M059J (cell line): ENCODE results near the gene TMC1. TPM values are rescaled to one million over a fixed set of nuclear protein-coding genes. Genes with fewer than 3 reads are reported as not detected.
A peak's percentile ranks its signal among the peaks of the same experiment; 100 is the strongest.
"Not testable (repeated sequence)": the region's sequence is repeated elsewhere in the genome, so short reads cannot be mapped to it uniquely, and the experiment has no call there.

Experiments used
- DNase-seq: peaks from one replicate; pipeline ENCODE4 v3.0.0-alpha.2; 2012; ENCODE audit warnings: low read depth
- total RNA-seq: library from RNA; depleted of rRNA; stranded (reverse); fragments of >200 nt; shearing (Covaris generic); gene quantifications from 2 replicates; pipeline ENCODE4 v1.2.3, GENCODE V29; 2014

Gene TMC1
- total RNA-seq, 1 experiment from 2014 or later, result 1.1 TPM

DNA sequence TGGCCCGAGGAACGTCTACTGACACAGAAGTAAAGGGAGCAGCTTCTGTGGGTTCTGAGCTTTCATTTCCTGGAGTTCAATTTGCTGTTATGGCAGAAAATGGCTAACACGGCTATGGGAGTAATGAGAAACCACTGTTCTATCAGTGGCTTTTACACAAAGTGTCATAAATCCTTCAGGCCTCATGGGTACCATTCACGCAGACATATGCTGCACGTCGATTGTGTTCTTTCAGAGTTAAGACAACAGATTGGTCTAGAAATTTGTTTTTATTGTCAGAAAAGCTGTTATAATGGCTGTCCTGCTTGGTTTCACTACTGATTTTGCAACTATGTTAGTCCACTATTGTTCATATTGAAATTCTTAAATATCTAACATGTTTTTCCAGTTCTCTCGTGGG is 296.0 kb downstream of the TMC1 start:
- no peak for DNase-seq

DNA sequence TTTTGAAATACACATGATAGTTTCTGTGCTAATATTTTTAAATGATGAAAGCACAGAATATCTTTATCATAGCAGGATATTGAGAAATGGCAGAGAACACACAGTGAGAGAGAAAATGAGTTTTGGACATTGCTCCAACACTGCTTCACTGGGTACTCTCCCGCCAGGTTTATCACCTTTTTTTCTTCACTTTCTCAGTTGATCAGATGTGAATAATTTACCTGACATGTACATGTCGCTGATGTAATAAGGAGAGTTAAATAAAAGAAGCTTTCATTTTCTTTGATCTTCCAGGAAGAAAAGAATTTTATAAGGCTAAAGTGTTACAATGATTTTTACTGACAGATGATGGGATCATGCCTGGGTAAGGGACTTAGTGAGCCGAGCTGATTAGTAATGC is 297.0 kb downstream of the TMC1 start:
- DNase-seq, result no peak

DNA sequence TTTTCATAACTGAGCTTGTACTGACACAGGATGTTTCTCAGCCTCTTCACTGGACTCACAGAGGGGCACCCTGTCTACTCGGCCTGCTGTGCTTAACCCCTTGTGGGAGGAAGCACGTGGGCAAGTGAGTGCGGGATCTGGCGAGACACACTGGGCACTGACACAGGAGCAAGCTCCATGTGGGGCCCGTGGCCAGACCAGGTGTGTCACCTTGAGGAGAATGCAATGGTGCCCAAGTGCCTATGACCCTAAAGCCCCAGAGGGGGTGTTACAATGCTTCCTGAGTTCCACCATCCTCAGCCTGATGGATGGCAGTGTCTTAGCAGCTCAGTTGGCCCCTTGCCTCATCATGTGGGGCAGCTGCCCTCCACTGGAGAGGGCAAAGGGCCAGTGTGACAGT is 302.6 kb downstream of the TMC1 start:
- DNase-seq, result no peak

- no peak for DNase-seq
These were observed 305.9 kb downstream of the TMC1 start for GRCh38 chr9:72826996-72827949.

DNA sequence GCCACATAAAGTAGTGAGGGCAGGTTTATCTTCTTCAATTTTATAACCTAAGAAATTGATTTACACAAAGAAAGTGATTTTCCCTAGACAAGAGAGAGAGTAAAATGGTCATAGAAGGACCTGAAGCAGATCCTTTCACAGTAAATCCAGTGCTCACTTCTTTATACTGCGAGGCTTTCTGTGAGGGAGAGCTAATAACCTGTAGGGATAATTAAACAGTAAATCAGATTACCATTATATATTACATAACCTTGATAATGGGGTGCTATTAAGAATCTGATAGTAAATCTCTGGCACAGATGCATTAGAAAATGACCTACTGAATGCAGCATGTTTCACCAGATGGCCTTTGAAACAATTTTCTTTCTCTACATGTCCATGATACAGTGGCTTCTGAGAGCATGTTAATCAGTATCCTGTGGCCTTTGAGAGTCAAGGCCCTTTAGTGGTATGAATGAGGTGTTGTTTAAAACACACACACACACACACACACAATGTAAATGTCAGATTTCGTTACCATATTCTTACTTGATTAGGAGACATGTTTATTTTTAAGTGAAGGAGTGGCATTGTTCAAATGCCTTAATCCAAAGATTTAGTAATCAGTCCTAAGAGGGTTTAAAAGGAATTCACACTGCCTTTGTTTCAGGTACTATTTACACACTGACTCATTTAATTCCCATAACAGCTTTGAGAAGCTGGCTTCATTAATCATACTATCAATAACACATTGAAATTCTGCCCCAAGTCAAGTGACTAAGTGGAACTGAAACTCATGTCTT is 306.7 kb downstream of the TMC1 start:
- peak; percentile 74 for DNase-seq

GRCh38 chr9:72834994-72835393 is 313.6 kb downstream of the TMC1 start:
- DNase-seq, result no peak

GRCh38 chr9:72836790-72837189 is 315.4 kb downstream of the TMC1 start:
- DNase-seq, result no peak

DNA sequence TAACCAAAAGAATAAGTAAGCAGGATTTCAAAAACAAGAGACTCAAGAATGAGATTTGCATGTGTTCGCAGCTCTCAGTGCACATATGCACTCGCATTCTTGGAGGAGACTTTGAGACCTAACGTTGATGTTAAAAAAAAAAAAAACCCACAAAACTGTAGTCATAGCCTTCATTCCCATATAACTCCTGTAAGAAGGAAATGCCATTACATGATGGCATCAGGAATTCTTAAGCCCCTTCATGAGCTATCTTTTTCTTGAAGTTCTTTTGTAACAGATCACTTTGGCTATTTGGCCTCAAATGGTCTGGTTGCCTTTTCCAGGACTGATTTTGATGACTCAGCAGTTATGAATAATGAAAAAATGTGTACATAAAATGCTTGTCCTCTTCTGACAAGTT is 317.7 kb downstream of the TMC1 start:
- no peak for DNase-seq

DNA sequence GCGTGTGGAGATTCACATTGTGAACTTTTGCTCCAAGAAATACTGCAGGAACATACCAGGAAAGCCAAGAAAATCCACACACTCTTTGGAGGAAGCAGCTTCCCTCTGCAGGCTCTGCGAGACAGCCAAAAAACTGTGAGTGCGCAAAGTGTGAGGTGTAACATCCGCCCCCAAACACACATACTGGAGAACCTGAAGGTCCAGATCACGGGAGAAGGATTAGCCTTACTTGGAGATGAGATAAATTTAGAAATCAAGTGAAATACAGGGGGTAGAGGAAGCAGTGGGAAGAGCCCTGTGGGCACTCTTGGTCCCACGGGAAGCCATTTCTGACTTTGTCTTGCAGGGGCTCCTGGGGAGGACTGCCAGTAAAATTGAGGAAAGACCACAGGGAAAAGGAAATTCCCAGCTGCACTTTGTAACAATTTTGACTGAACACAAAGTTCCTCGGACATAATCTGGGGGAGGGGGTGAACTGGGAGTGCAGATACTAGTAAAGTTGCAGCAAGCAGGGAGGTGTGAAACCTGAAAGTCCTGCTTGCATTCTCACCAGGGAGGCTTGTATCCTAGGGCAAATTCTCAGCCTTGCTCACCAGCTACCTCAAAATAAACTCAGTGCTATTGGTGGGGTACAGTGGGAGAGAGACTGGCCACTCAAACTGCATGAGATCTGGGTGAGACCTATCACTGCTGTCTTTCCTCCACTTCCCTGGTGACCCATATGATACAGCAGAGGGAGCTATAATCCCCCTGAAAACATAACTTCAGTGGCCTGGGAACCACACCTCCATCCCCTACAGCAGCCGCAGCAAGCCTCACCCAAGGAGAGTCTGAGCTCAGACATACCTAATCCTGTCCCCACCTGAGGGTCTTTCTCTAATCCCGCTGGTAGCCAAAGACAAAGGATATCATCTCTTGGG is 322.4 kb downstream of the TMC1 start:
- DNase-seq, result no peak

GRCh38 chr9:72844440-72844768 is 323.0 kb downstream of the TMC1 start:
- no peak for DNase-seq

- not testable (repeated sequence) for DNase-seq
These were observed 323.6 kb downstream of the TMC1 start for GRCh38 chr9:72845052-72845451.

DNA sequence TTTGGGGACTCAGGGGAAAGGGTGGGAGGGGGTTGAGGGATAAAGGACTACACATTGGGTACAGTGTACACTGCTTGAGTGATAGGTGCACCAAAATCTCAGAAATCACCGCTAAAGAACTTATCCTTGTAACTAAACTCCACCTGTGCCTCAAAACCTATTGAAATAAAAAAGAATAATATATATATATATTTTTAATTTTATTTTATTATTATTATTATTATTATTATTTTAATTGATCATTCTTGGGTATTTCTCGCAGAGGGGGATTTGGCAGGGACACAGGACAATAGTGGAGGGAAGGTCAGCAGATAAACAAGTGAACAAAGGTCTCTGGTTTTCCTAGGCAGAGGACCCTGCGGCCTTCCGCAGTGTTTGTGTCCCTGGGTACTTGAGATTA is 328.8 kb downstream of the TMC1 start:
- DNase-seq, result not testable (repeated sequence)

GRCh38 chr9:72855321-72855720 is 333.9 kb downstream of the TMC1 start:
- no peak for DNase-seq

GRCh38 chr9:72855890-72856523 is 334.6 kb downstream of the TMC1 start:
- DNase-seq, result no peak

- DNase-seq, result peak; percentile 66
These were observed 335.7 kb downstream of the TMC1 start for GRCh38 chr9:72856972-72857623.

- DNase-seq, result no peak
These were observed 336.2 kb downstream of the TMC1 start for GRCh38 chr9:72857624-72857996.

DNA sequence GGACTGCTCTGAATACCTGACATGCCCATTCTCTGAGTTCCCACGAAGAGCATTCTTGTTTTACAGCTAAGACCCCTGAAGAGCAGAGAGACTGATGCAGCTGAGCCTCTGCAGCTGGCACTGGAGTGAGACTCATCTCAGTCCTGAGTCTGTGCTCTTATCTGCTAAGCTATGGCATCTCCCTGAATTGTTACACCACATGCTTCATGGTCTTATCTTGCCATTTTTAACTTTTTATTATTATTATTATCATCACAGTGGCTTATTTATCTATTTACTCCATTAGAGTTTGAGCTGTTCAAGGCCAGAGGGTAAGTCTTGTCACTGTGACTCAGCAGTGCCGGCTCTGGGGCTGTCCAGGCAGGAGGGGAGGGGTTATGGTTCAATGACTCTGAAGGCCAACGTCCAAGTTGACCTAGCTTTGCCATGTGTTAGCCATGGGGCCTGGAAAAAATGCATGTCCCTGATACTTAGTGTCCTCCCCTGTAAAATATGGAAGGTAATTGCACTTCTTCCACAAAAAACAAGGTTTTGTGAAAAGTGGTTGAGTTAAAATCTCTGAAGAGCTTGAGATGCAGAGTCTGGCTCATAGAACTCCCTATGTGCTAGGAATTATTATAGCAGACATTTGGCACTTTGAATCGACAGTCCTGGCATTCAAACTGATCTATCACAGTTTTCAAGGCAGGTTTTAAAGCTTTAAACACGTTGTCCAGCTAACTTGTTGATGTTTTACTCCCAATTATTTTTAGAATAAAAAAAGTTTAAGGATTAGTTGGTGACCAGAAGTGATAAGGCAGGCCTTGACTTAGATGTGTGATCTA is 336.9 kb downstream of the TMC1 start:
- DNase-seq, result peak; percentile 59

GRCh38 chr9:72862788-72863187 is 341.4 kb downstream of the TMC1 start:
- DNase-seq, result not testable (repeated sequence)

DNA sequence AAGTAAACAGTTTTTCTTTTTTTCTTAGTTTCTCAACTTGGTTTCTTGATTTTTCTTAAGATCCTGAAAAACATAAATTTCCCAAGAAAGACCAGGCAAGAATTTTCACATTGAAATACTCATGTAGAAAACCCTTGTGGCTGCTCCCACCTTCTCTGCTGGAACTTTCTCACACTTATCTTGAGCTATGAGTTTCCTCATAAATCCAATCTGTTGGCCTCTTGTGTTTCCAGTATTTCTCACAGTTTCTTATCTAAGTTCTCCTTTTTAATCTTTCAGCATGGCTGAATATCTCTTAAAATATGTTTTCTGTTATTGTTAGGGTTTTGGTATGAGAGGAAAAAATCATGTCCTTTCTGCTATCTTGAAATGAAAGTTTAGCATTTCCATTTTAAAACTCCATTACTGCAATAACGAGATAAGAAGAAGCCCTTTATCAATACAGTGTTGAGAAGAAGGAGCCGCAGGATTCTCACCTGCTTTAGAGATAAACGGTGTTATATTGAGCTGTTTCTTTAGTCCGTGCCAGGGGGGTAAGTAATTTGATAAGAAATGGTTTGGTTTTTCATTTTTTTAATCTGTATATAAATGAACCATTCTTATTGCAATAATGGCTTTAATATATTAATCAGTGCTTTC is 342.2 kb downstream of the TMC1 start:
- DNase-seq, result no peak

DNA sequence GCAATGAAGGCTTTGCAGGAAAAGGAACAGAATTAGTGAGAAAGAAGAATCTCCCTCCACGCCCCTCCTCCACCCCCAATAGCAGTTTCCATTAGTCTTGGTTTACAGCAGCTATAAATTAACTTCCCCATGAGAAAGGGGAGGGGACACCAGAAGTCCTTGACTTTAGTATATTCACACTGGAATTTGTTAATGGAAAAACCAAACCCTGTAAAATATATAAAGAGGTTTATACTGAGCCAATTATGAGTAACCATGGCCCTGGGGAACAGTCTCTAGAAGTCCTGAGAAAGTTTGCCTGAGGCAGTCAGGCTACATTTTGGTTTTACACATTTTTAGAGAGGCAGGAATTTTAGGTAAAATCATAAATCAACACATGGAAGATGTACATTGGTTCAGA is 342.9 kb downstream of the TMC1 start:
- DNase-seq, result peak; percentile 76
